C4-2B (cell line): ENCODE measurements around the gene DIAPH2.

ENCODE experiments used
- CTCF ChIP-seq: fragments of 450-650 bp; conservative IDR thresholded peaks from 2 replicates; pipeline ENCODE4 v1.5.1; 2017; ENCODE audit warnings: mild to moderate bottlenecking
- ZFX ChIP-seq: fragments of 450-650 bp; IDR thresholded peaks from 2 replicates; pipeline ENCODE4 v1.6.1; 2017

GRCh38 chrX:97155816-97156215, 471.2 kb downstream of the DIAPH2 start:
- TF ChIP-seq CTCF (no peak), ZFX (no peak)
